ENCODE results near the gene PLCD3.

Gene PLCD3

GRCh38 chr17:45096926-45097325 is 35.4 kb downstream of the PLCD3 start:
- TF ChIP-seq CTCF (IDR thresholded peaks at IDR 0.05; ENCODE audit: unreplicated experiment in 3 of 3) = no peak

GRCh38 chr17:45096141-45096540 is 36.2 kb downstream of the PLCD3 start:
- Mint-ChIP-seq H3K4me3 (no peak overlapping the region), H3K9me3 (no peaks in the 10 kb centered on the region), H3K36me3 (ENCODE audit: low read depth) (peaks cover 63% of the 10 kb centered on the region), H3K27me3 (ENCODE audit: low read depth) (peaks cover 4% of the 10 kb centered on the region), H3K27ac (no peak overlapping the region), H3K4me1 (no peaks in the 10 kb centered on the region)
- peak; percentile 29 to 40 (median 39) for TF ChIP-seq CTCF (IDR thresholded peaks at IDR 0.05; ENCODE audit: unreplicated experiment in 3 of 3)

More at GRCh38 chr17:45096926-45097325, 35.4 kb downstream of the PLCD3 start:
- Mint-ChIP-seq H3K27me3 (ENCODE audit: low read depth) (peaks cover 4% of the 10 kb centered on the region), H3K36me3 (ENCODE audit: low read depth) (peaks cover 61% of the 10 kb centered on the region), H3K4me3 (no peak overlapping the region), H3K4me1 (no peaks in the 10 kb centered on the region), H3K9me3 (no peaks in the 10 kb centered on the region), H3K27ac (no peak overlapping the region)

- TF ChIP-seq CTCF (IDR thresholded peaks at IDR 0.05; ENCODE audit: unreplicated experiment in 3 of 3) = no peak
These were observed 38.7 kb downstream of the PLCD3 start for GRCh38 chr17:45093444-45094110.

GRCh38 chr17:45092911-45093430 is 39.3 kb downstream of the PLCD3 start:
- Mint-ChIP-seq H3K27me3 (ENCODE audit: low read depth) (peaks cover 2% of the 10 kb centered on the region), H3K36me3 (ENCODE audit: low read depth) (peaks cover 65% of the 10 kb centered on the region), H3K27ac (peak overlapping the region in 1 of 3 experiments; percentile 30), H3K4me3 (no peak overlapping the region), H3K4me1 (no peaks in the 10 kb centered on the region), H3K9me3 (no peaks in the 10 kb centered on the region)
- no peak for TF ChIP-seq CTCF (IDR thresholded peaks at IDR 0.05; ENCODE audit: unreplicated experiment in 3 of 3)

More at GRCh38 chr17:45093444-45094110, 38.7 kb downstream of the PLCD3 start:
- Mint-ChIP-seq H3K27ac (peak overlapping the region in 1 of 3 experiments; percentile 30), H3K4me3 (no peak overlapping the region), H3K9me3 (no peaks in the 10 kb centered on the region), H3K27me3 (ENCODE audit: low read depth) (peaks cover 4% of the 10 kb centered on the region), H3K4me1 (no peaks in the 10 kb centered on the region), H3K36me3 (ENCODE audit: low read depth) (peaks cover 66% of the 10 kb centered on the region)

- Mint-ChIP-seq H3K36me3 (ENCODE audit: low read depth) (peaks cover 65% of the 10 kb centered on the region), H3K9me3 (no peaks in the 10 kb centered on the region), H3K27ac (no peak overlapping the region), H3K4me3 (no peak overlapping the region), H3K4me1 (no peaks in the 10 kb centered on the region), H3K27me3 (ENCODE audit: low read depth) (no peaks in the 10 kb centered on the region)
- TF ChIP-seq CTCF (IDR thresholded peaks at IDR 0.05; ENCODE audit: unreplicated experiment in 3 of 3) = no peak
These were observed 40.4 kb downstream of the PLCD3 start for GRCh38 chr17:45091778-45092425.

All from nephron (organoid).